Measurements from ENCODE around the gene PCIF1. TPM values are rescaled to one million over a fixed set of nuclear protein-coding genes. Genes with fewer than 3 reads are reported as not detected.
A peak's percentile ranks its signal among the peaks of the same experiment; 100 is the strongest.

Gene PCIF1
- total and polyA plus RNA-seq, 9 of the 15 experiments (the other 6 are each of a cell fraction or from before 2014, with no cell fraction given): 5.8 to 29.4 (median 11.3) TPM

- TF ChIP-seq, protein P1, sequence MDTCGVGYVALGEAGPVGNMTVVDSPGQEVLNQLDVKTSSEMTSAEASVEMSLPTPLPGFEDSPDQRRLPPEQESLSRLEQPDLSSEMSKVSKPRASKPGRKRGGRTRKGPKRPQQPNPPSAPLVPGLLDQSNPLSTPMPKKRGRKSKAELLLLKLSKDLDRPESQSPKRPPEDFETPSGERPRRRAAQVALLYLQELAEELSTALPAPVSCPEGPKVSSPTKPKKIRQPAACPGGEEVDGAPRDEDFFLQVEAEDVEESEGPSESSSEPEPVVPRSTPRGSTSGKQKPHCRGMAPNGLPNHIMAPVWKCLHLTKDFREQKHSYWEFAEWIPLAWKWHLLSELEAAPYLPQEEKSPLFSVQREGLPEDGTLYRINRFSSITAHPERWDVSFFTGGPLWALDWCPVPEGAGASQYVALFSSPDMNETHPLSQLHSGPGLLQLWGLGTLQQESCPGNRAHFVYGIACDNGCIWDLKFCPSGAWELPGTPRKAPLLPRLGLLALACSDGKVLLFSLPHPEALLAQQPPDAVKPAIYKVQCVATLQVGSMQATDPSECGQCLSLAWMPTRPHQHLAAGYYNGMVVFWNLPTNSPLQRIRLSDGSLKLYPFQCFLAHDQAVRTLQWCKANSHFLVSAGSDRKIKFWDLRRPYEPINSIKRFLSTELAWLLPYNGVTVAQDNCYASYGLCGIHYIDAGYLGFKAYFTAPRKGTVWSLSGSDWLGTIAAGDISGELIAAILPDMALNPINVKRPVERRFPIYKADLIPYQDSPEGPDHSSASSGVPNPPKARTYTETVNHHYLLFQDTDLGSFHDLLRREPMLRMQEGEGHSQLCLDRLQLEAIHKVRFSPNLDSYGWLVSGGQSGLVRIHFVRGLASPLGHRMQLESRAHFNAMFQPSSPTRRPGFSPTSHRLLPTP (IDR thresholded peaks at IDR 0.05; ENCODE audit: borderline replicate concordance, extremely low read depth, insufficient read length): peak; percentile 36
- TF ChIP-seq NRF1 (conservative IDR thresholded peaks at IDR 0.05 in 1 of 2, IDR thresholded peaks at IDR 0.05 in 1 of 2) (no peak), CAMTA2 (CRISPR knock-in tag; conservative IDR thresholded peaks at IDR 0.05) (no peak), ARID2 (IDR thresholded peaks at IDR 0.05) (0 out of 2 replicates have a peak, but pooled peaks have one; percentile 55), ZNF584 (CRISPR knock-in tag; IDR thresholded peaks at IDR 0.05; ENCODE audit: low read depth) (no peak), NFATC3 (IDR thresholded peaks at IDR 0.05) (no peak), ZNF408 (CRISPR knock-in tag; IDR thresholded peaks at IDR 0.05; ENCODE audit: low read depth) (no peak), TEAD4 (IDR thresholded peaks at IDR 0.05; ENCODE audit: low read length) (no peak), TEAD4 (CRISPR knock-in tag; IDR thresholded peaks at IDR 0.05; ENCODE audit: borderline replicate concordance) (no peak)
- TF ChIP-seq, protein P2, sequence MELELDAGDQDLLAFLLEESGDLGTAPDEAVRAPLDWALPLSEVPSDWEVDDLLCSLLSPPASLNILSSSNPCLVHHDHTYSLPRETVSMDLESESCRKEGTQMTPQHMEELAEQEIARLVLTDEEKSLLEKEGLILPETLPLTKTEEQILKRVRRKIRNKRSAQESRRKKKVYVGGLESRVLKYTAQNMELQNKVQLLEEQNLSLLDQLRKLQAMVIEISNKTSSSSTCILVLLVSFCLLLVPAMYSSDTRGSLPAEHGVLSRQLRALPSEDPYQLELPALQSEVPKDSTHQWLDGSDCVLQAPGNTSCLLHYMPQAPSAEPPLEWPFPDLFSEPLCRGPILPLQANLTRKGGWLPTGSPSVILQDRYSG (tag; conservative IDR thresholded peaks at IDR 0.05; ENCODE audit: low read depth): no peak
- TF ChIP-seq, protein P3, sequence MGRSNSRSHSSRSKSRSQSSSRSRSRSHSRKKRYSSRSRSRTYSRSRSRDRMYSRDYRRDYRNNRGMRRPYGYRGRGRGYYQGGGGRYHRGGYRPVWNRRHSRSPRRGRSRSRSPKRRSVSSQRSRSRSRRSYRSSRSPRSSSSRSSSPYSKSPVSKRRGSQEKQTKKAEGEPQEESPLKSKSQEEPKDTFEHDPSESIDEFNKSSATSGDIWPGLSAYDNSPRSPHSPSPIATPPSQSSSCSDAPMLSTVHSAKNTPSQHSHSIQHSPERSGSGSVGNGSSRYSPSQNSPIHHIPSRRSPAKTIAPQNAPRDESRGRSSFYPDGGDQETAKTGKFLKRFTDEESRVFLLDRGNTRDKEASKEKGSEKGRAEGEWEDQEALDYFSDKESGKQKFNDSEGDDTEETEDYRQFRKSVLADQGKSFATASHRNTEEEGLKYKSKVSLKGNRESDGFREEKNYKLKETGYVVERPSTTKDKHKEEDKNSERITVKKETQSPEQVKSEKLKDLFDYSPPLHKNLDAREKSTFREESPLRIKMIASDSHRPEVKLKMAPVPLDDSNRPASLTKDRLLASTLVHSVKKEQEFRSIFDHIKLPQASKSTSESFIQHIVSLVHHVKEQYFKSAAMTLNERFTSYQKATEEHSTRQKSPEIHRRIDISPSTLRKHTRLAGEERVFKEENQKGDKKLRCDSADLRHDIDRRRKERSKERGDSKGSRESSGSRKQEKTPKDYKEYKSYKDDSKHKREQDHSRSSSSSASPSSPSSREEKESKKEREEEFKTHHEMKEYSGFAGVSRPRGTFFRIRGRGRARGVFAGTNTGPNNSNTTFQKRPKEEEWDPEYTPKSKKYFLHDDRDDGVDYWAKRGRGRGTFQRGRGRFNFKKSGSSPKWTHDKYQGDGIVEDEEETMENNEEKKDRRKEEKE (IDR thresholded peaks at IDR 0.05; ENCODE audit: borderline replicate concordance in 1 of 2, control insufficient read depth in 1 of 2, low read depth in 2 of 2, low read length in 1 of 2): no peak
- TF ChIP-seq, protein P4, sequence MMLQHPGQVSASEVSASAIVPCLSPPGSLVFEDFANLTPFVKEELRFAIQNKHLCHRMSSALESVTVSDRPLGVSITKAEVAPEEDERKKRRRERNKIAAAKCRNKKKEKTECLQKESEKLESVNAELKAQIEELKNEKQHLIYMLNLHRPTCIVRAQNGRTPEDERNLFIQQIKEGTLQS (IDR thresholded peaks at IDR 0.05): no peak
- TF ChIP-seq, protein P4 (CRISPR knock-in tag; conservative IDR thresholded peaks at IDR 0.05): no peak
Observed at GRCh38 chr20:45985573-45985972, 51.1 kb downstream of the PCIF1 start (continued).

All from K562 (cell line).